HG02678 (cell line): ENCODE measurements around the gene AHRR.
"Not testable (repeated sequence)": the region's sequence is repeated elsewhere in the genome, so short reads cannot be mapped to it uniquely, and the experiment has no call there.

ENCODE experiments used
- ATAC-seq: cut with Tn5 transposase; IDR thresholded peaks from one replicate; pipeline ENCODE4 v1.9.1; 2021; ENCODE audit warnings: mild to moderate bottlenecking, moderate library complexity; ENCODE audit not compliant: unreplicated experiment

AHRR gene

GRCh38 chr5:375921-376798 is 54.6 kb downstream of the AHRR start:
- ATAC-seq = no peak

- ATAC-seq = no peak
These were observed 55.3 kb downstream of the AHRR start for GRCh38 chr5:376799-377325.

- ATAC-seq = no peak
These were observed 55.9 kb downstream of the AHRR start for GRCh38 chr5:377326-377981.

DNA sequence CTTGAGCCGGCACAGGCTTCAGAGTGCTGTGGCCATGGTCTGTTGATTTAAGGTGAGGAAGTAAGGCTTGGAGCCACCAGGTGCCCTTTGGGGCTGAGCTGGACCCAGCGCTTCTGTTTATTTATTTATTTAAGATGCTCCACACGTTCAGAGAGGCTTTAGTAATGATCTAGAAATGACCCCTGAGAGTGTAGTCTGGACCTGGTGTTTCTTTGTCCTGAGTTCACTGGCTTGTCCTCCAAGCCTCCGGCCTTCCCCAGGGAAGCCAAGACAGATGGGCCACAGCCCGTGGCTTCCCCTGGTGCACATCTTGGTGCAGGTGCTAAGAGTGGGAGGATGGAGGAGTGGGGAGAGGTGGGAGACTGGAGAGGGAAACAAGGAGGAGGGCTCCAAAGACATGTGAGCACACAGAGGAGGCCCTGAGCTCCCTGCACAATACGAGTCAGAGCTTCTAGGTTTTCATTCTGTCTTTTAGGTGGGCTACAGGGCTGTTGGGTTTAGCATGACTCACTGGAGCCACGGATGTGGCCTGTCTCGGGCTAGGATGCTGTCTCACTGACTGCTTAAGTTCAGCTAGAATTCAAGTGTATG is 56.9 kb downstream of the AHRR start:
- ATAC-seq = no peak

DNA sequence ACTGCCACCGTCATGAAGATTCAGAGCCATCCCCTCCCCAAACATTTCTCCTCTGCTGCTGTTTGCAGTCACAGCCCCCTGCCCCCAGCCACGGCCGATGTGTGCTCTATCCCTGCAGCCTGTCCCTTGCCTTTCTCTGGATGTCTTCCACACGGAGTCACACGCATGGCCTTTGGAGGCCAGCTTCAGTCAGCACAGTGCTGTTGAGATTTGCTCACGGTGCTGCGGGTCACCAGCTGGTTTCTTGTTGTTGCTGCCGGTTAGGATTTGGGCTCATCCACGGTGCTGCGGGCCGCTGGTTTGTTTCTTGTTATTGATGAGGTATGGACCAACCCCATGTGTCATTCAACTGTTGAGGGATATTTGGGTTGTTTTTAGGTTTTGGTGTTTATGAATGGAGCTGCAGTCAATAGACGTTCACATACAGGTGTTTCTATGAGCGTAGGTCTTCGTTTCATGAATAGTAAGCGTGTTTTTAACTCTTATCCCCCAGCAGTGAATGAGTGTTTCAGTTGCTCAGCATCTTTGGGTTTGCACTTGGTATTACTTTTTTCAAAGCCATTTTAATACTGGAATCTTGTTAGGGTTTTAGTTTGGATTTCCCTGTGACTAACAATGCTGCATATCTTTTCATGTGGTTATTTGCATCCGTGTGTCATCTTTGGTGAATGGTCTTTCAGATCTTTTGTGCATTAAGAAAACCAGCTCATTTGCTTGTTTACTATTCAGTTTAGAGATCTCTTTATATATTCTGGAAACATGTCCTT is 57.6 kb downstream of the AHRR start:
- ATAC-seq = no peak

DNA sequence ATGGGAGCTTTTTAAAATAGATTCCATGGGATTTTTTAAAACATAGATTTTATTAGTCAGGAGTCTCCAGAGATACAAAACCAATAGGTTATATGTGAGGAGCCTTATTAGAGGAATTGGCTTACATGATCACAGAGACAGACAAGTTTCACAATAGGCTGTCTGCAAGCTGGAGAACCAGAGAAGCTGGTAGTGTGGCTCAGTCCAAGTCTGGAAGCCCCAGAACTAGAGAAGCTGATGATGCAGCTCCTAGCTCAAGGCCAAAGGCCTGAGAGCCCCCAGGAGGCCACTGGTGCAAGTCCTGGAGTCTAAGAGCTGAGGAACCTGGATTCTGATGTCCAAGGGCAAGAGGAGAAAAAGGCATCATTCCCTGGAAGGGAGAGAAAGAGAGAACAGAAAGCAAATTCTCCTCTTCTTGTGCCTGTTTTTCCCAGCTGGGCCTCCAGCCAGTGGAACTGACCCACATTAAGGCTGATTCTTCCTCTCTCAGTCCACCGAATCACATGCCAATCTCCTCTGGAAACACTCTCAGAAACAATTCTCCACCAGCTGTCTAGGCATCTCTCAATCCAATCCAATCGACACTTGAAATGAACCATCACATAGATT is 59.3 kb downstream of the AHRR start:
- ATAC-seq = no peak

DNA sequence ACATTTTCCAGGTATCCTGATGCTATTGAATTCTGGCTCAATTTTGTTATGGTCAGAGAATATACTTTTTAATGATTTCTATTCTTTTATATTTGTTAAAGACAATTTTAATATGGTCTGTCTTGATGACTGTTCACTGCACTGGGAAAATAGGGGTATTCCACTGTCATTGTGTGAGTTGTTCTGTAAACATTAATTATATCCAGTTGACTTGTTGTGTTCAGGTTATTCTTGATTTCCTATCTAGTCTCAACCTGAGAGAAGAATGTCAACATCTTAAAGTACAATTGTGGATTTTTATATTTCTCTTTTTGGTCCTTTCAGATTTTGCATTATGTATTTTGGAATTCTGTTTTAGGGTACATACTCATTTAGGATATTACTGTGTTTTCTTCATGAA is 61.6 kb downstream of the AHRR start:
- no peak for ATAC-seq

GRCh38 chr5:383621-384020 is 62.1 kb downstream of the AHRR start:
- ATAC-seq = no peak

DNA sequence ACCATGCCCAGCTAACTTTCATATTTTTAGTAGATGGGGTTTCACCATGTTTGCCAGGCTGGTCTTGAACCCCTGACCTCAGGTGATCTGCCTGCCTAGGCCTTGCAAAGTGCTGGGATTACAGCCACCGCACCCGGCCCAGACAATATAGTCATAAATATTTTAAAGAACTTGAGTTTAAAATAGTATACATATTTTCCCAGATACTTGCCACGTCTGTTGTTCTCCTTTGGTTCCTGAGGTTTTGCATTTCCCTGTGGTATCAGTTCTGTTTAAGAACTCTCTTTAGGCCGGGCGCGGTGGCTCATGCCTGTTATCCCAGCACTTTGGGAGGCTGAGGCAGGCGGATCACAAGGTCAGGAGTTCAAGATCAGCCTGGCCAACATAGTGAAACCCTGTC is 63.1 kb downstream of the AHRR start:
- ATAC-seq = not testable (repeated sequence)

DNA sequence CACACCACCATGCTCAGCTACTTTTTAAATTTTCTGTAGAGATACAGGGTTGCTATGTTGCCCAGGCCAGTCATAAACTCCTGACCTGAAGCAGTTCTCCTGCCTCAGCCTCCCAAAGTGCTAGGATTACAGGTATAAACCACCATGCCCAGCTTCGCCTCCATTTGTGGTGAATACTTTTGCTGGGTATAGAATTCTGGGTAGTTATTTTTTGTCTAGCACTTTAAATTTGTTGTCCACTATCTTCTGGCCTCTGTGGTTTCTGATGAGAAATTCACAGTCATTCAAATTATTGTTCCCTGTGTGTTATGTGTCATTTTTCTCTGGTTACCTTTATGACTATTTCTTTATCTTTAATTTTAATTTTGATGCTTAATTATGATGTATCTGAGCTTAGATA is 63.8 kb downstream of the AHRR start:
- ATAC-seq = no peak

DNA sequence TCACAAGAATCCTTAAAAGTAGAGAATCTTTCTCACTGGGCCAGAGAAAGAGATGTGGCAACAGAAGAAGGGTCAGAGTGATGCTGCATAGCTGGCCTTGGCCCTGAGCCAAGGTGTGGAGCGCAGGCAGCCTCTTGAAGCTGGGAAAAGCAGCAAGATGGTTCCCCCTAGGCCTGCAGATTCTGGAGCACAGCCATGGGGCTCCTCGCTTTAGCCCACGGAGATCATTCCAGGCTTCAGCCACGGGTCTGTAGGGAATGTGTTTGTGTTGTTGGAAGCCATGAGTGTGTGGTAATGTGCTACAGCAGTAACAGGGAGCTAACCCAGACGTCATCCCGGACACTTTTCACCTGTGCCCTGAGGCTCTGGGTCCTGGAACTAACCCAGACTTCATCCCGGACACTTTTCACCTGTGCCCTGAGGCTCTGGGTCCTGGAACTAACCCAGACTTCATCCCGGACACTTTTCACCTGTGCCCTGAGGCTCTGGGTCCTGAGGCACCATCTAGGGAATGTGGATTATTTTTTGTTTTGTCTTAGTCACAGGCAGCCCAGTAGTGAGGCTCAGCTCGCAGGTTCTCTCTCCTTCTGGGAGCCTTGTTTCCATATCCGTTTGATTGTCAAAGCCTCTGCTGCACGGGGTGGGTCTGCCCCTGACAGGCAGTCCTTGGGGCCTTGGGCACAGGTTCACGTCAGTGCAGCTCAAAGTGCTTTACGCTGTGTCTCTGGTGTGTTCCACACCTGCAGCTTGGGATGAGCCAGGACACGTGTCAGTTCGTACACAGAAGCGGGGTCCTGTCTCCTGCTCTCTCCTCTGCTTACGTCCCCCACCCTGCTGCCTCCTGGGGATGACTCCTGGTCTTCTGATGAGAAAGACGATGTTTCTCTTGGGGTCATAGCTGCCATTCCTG is 65.2 kb downstream of the AHRR start:
- no peak for ATAC-seq

DNA sequence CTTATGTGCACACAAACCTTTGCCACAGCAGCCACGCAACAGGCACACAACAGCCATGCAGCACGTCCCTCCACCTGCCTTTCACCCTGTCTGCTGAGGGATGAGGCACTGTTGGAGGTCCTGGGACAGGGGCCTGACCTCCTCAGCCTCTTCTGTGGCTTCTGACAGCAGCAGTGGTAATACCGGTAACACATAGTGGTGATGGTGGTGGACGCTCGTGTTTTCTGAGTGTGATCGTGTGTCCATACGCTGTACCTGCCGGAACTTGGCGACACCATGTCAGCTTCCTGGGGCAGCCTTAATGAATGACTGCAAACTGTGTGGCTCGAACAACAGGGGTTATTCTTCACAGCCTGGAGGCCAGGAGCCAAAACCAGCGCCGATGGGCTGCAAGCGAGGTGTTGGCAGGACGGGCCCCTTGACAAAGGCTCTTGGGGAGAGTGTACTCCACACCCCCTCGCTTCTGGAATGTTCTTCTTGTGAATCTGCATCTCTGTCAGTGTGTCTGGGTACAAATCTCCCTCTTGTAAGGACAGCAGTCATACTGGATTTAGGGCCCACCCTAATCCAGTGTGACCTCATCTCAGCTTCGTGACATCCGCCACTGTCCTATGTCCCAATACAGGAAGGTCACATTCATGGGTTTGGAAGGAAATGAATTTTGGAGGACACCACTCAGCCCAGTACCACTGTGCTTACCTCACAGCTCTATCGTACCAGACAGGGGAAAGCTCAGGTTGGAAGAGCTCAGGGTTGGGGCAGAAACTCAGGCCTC is 66.2 kb downstream of the AHRR start:
- ATAC-seq = no peak

DNA sequence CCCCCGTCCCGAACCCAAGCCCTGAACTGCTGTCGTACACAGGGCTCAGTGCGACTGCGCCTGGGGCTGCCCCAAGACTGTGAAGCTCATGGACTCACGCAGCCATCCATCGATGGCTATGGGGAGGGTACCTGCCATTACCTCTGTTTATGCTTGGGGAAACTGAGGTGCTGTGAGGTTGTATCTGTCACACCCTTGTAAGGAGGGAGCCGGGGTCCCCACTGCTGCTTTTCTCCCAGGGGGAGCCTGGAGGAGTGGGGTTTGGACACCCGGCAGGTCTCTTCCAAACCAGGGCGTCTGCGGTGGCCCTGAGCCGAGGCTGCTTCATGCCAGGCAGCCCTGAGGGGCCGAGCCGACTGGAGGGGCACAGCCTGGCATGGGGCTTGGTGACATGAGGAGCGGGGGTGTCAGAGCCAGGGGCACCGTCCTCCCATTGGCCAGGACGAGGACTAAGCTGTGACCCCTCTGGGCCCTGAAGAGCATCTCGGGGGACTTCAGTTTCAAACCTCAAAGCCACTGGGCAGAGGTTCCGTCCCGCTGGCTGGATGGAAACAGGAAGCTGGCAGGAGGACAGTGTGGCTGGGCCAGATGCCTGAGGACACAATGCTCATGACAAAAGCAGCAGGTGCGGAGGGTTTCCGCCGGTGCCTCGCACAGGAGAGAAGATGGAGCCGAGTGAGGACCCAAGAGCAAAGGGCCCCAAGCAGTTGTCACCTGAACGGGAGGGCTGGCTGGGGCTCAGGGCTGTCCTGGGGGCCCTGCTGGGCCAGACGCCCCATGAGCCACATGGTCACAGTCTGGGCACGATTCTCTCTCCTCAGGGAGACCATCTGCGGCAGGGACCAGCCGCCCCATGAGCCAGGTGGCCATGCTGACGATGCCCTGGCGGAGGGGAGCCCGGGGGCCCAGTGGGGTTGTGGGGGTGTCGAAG is 67.0 kb downstream of the AHRR start:
- no peak for ATAC-seq

DNA sequence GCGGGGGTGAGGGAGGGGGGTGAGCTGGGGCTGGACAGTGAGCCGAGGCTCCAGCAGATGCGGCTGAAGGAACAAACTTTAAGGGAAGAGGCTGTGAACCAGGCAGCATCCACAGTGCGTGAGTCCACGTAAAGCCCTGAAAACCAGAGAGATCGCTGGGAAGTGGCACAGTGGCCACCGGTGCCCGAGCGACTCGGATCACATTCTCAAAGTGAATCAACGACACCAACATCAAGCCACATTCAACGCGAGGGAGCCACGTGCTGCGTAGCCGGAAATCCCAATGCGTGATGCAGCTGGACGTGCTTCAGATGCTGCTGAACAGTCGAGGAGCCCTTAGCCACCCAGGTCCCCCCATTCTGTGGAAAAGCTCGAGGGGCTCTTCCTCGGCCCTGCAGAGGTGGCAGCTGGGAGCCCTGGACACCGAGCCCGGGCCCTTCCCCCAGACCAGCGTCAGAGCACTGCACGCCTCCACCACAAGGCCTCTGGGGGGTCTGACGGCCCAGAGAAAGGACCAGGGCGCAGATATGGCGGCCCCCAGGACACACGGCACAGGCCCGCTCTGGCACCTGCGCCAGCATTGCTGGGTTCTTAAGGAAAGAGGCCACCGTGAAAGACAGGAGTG is 67.8 kb downstream of the AHRR start:
- no peak for ATAC-seq

- no peak for ATAC-seq
These were observed 68.5 kb downstream of the AHRR start for GRCh38 chr5:389891-390622.

GRCh38 chr5:390623-391491 is 69.3 kb downstream of the AHRR start:
- no peak for ATAC-seq
